Eye (tissue), 1 donor: ENCODE data around the gene CUX1.
"Not testable (repeated sequence)": the region's sequence is repeated elsewhere in the genome, so short reads cannot be mapped to it uniquely, and the experiment has no call there.

Experiments
- DNase-seq: peaks from one replicate; pipeline ENCODE4 v3.0.0-alpha.2; 2015

CUX1 gene

DNA sequence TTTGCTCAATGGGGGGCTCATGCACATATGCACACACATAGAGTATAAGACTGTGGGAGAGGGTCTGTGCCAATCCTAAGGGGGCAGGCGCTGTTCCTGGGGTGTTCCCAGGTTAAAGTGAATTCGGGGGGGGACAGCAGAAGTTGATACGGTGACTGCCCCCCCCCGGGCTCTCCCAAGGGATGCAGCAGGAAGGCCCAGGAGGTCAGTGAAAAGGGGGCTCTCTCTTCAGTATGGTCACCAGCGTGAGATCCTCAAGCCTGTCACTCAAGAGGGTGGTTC, 506.4 kb downstream of the CUX1 start:
- no peak for DNase-seq

GRCh38 chr7:102325106-102325505, 507.7 kb downstream of the CUX1 start:
- not testable (repeated sequence) for DNase-seq

- DNase-seq: no peak
Measured at GRCh38 chr7:102326157-102326889, 508.9 kb downstream of the CUX1 start.

- not testable (repeated sequence) for DNase-seq
Measured at GRCh38 chr7:102327183-102327582, 509.8 kb downstream of the CUX1 start.

DNA sequence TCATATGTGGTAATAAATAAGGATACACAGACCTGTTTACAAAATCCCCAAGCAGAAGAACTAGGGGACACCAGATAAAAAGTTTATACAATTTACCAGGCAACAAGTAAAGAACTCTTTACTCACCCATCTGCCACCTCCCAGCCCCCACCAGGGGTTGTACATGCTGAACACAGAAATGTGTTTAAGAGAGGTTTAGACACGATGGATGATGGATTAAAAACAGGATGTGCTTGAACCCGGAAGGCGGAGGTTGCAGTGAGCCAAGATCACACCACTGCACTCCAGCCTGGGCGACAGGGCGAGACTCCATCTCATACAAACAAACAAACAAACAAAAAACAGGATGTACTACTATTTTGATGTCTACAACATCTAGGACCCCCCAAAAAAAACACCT, 511.4 kb downstream of the CUX1 start:
- not testable (repeated sequence) for DNase-seq

DNA sequence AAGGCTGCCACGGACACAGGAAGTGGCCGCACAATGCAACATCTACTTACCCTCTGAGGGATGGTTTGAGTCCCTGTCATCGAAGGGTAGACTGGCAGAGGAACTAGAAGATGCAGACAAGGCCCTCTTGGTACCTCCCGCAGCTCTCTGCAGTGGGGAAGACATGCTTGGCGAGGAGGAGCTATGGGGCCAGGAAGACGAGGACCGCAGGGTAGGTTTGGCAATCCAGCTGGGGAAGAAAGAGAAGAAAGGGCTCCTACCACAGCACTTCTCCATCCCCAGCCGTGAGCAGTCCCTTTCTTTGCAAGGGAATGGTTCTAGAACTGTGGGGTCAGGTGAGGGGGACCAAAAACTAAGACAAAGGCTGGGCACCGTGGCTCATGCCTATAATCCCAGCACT, 511.9 kb downstream of the CUX1 start:
- DNase-seq: not testable (repeated sequence)

- not testable (repeated sequence) for DNase-seq
Measured at GRCh38 chr7:102330666-102331460, 513.4 kb downstream of the CUX1 start.
